ENCODE measurements around the gene CCT6A. TPM values are rescaled to one million over a fixed set of nuclear protein-coding genes. Genes with fewer than 3 reads are reported as not detected.
A peak's percentile ranks its signal among the peaks of the same experiment; 100 is the strongest.
"Not testable (repeated sequence)": the region's sequence is repeated elsewhere in the genome, so short reads cannot be mapped to it uniquely, and the experiment has no call there.

CCT6A gene
- total RNA-seq, 3 donors from 2014 or later = 75.7 to 137 (median 112) TPM

- Histone ChIP-seq H3K27me3 (no peaks in the 10 kb centered on the region), H3K27ac (no peak overlapping the region), H3K9me3 (no peaks in the 10 kb centered on the region), H3K4me1 (no peaks in the 10 kb centered on the region), H3K4me3 (no peak overlapping the region), H3K36me3 (no peaks in the 10 kb centered on the region)
- intact Hi-C loops (cut with DNase I; ENCODE audit: low total_unique reads) = no loop called here
- TF ChIP-seq, protein P1, sequence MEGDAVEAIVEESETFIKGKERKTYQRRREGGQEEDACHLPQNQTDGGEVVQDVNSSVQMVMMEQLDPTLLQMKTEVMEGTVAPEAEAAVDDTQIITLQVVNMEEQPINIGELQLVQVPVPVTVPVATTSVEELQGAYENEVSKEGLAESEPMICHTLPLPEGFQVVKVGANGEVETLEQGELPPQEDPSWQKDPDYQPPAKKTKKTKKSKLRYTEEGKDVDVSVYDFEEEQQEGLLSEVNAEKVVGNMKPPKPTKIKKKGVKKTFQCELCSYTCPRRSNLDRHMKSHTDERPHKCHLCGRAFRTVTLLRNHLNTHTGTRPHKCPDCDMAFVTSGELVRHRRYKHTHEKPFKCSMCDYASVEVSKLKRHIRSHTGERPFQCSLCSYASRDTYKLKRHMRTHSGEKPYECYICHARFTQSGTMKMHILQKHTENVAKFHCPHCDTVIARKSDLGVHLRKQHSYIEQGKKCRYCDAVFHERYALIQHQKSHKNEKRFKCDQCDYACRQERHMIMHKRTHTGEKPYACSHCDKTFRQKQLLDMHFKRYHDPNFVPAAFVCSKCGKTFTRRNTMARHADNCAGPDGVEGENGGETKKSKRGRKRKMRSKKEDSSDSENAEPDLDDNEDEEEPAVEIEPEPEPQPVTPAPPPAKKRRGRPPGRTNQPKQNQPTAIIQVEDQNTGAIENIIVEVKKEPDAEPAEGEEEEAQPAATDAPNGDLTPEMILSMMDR (IDR thresholded peaks at IDR 0.05) = no peak
- TF ChIP-seq POLR2AphosphoS5 (IDR thresholded peaks at IDR 0.05) = no peak
- TF ChIP-seq POLR2A (IDR thresholded peaks at IDR 0.05) = no peak
- DNase-seq (ENCODE audit: low spot score in 2 of 2) = no peak
Observed at GRCh38 chr7:56099653-56100052, 48.1 kb downstream of the CCT6A start.

GRCh38 chr7:56104138-56104537, 52.6 kb downstream of the CCT6A start:
- H3K9me3 ChIP-seq; H3K27ac ChIP-seq; H3K4me1 ChIP-seq; H3K36me3 ChIP-seq; intact Hi-C loops (cut with DNase I; ENCODE audit: low total_unique reads); DNase-seq (ENCODE audit: low spot score in 2 of 2); H3K4me3 ChIP-seq; H3K27me3 ChIP-seq: not testable (repeated sequence)

DNA sequence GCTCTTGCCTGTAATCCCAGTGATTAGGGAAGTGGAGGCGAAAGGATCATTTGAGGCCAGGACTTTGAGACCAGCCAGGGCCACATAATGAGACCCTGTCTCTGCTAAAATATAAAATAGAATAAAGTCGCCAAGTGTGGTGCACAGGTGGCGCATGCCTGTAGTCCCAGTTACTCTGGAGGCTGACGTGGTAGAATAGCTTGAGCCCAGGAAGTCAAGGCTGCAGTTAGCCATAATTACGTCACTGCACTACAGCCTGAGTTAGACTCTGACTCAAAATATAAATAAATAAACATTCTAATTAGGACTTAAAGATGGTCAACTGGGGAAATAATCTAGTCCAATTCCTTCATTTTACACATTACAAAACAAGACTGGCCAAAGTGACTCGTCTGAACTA, 53.9 kb downstream of the CCT6A start:
- no peak for TF ChIP-seq POLR2AphosphoS5 (IDR thresholded peaks at IDR 0.05)
- no peak for TF ChIP-seq POLR2A (IDR thresholded peaks at IDR 0.05)
- TF ChIP-seq, protein P1 (IDR thresholded peaks at IDR 0.05) = no peak
- DNase-seq (ENCODE audit: low spot score in 2 of 2) = no peak
- no peaks in the 10 kb centered on the region for H3K9me3 ChIP-seq
- intact Hi-C loops (cut with DNase I; ENCODE audit: low total_unique reads) = no loop called here
- H3K4me3 ChIP-seq = peak overlapping the region; percentile 87 to 89 (median 87)
- no peaks in the 10 kb centered on the region for H3K36me3 ChIP-seq
- H3K4me1 ChIP-seq = no peaks in the 10 kb centered on the region
- H3K27ac ChIP-seq = peak overlapping the region; percentile 93 to 96
- no peaks in the 10 kb centered on the region for H3K27me3 ChIP-seq

DNA sequence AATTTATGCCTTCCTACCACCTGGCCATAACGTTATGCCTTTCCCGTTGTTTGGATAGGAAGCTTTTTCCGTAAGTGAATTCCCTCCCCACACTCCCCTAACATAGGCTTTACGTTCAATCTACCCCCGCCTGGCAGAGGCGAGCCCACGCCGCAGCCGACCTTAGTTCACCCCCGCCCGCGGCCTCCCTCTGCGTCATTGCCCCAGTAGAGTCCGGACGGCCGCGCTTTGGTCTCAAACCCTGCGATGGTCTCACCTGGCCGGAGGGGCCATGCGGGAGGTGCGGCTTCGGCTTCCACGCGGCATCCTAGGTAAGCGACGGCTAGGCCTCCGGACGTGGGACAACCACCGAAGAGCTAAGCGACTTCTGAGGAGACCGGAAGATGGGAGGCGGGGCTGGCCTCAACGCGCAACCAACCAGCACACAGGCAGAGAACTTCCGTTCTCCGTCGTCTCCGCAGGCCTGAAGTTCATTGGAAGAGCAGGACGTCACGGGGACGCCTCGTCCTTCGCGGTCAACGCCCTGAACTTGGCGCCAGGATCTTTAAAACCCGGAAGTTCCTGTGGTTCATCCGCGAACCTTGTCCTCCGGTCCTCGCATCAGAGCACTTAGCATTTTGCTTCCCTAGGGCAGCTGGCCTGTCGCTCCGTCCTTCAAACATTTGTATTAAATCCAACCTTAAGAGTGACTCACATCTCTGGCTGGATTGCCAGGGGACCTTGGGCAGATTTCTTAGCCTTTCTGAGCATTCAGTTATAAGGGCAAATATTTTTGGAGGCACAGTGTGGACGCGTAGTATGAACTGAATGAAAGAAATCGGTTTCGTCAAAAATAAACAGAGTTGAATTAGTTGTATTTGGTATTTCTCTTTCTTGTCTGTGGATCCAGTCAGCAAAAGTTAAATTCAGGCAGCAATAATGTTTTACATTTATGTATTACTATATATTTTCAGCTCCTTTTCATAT, 54.8 kb downstream of the CCT6A start, which contains the start of gene CHCHD2:
CHCHD2 (minus strand) TSS at position 369 of the 966 bp plus-strand sequence; CDS start at position 306, 63 bp downstream.
- Histone ChIP-seq H3K36me3 (no peaks in the 10 kb centered on the region), H3K4me1 (no peaks in the 10 kb centered on the region), H3K4me3 (peak within 1 kb of the TSS; percentile 87 to 89 (median 87)), H3K27me3 (no peaks in the 10 kb centered on the region), H3K27ac (peak within 1 kb of the TSS; percentile 93 to 96), H3K9me3 (no peaks in the 10 kb centered on the region)
- peak; percentile 95 to 98 for DNase-seq (ENCODE audit: low spot score in 2 of 2)
- intact Hi-C loops (cut with DNase I; ENCODE audit: low total_unique reads) = no loop called here
- TF ChIP-seq POLR2AphosphoS5 (IDR thresholded peaks at IDR 0.05) (peak; percentile 93 to 99 (median 96)), POLR2A (IDR thresholded peaks at IDR 0.05) (peak; percentile 88)
- TF ChIP-seq, protein P1 (IDR thresholded peaks at IDR 0.05) = peak in 2 of 3 donors; percentile 10 to 20

GRCh38 chr7:56107954-56108258, 56.3 kb downstream of the CCT6A start:
- intact Hi-C loops (cut with DNase I; ENCODE audit: low total_unique reads) = no loop called here
- Histone ChIP-seq H3K36me3 (no peaks in the 10 kb centered on the region), H3K27ac (no peak overlapping the region), H3K4me3 (no peak overlapping the region), H3K9me3 (no peaks in the 10 kb centered on the region), H3K27me3 (no peaks in the 10 kb centered on the region), H3K4me1 (no peaks in the 10 kb centered on the region)
- TF ChIP-seq POLR2AphosphoS5 (IDR thresholded peaks at IDR 0.05) = no peak
- TF ChIP-seq, protein P1 (IDR thresholded peaks at IDR 0.05) = no peak
- TF ChIP-seq POLR2A (IDR thresholded peaks at IDR 0.05) = no peak
- no peak for DNase-seq (ENCODE audit: low spot score in 2 of 2)

All from breast epithelium (tissue), 4 donors.